Measurements from ENCODE around the gene LURAP1L.

GRCh38 chr9:12796601-12797000 lies 21.8 kb downstream of the LURAP1L start:
- no peak for TF ChIP-seq CTCF (IDR thresholded peaks at IDR 0.05)
- TF ChIP-seq POLR2A (IDR thresholded peaks at IDR 0.05), result no peak
- no peak for TF ChIP-seq EP300 (IDR thresholded peaks at IDR 0.05)

Data from ovary (tissue), 3 donors.